HFFc6 (cell line): ENCODE measurements around the gene TLX2. TPM values are rescaled to one million over a fixed set of nuclear protein-coding genes. Genes with fewer than 3 reads are reported as not detected.

Experiments
- DNase-seq: peaks from one replicate; pipeline ENCODE4 v3.0.0-alpha.2; 2018
- H3K27ac Mint-ChIP-seq: 2 replicates; pipeline ENCODE4 v1.8.0; 2020; ENCODE audit warnings: mild to moderate bottlenecking, mixed read lengths
- H3K27me3 Mint-ChIP-seq: 2 replicates; pipeline ENCODE4 v1.8.0; 2021; ENCODE audit warnings: mild to moderate bottlenecking, moderate library complexity, mixed read lengths; ENCODE audit not compliant: insufficient read depth
- H3K36me3 Mint-ChIP-seq: 2 replicates; pipeline ENCODE4 v1.8.0; 2021; ENCODE audit warnings: low read depth, mixed read lengths
- H3K4me1 Mint-ChIP-seq: 2 replicates; pipeline ENCODE4 v1.8.0; 2020; ENCODE audit warnings: low read depth, mixed read lengths
- H3K4me3 Mint-ChIP-seq: 2 replicates; pipeline ENCODE4 v1.8.0; 2020; ENCODE audit warnings: mild to moderate bottlenecking, moderate library complexity, mixed read lengths
- H3K9me3 Mint-ChIP-seq: 2 replicates; pipeline ENCODE4 v1.8.0; 2020; ENCODE audit warnings: mild to moderate bottlenecking, mixed read lengths
- CTCF ChIP-seq: fragments of 200-600 bp; sonication (generic); IDR thresholded peaks from 2 replicates; pipeline ENCODE4 v1.5.0; 2021; ENCODE audit warnings: antibody characterized with exemption, mild to moderate bottlenecking
- total RNA-seq, 6 experiments: library from RNA; stranded (reverse); fragmentation: NEBNext Ultra II Directional; extraction: Animal tissue kit (Norgen Biotek cat#: 25700); gene quantifications; 2 replicates in 1 of 6; 3 replicates in 5 of 6; pipeline ENCODE4 v1.2.3, GENCODE V29; 2021

Gene TLX2
- total RNA-seq, 6 experiments from 2014 or later = 0.17 to 0.31 (median 0.21) TPM

GRCh38 chr2:74495440-74495839 lies 18.8 kb upstream of the TLX2 start:
- no peak for TF ChIP-seq CTCF
- no peak overlapping the region for H3K4me3 Mint-ChIP-seq

GRCh38 chr2:74496997-74497776 lies 17.1 kb upstream of the TLX2 start:
- no peaks in the 10 kb centered on the region for H3K9me3 Mint-ChIP-seq
- H3K27ac Mint-ChIP-seq = no peak overlapping the region
- no peak for DNase-seq
- H3K4me1 Mint-ChIP-seq = peaks cover 27% of the 10 kb centered on the region
- TF ChIP-seq CTCF = no peak
- peaks cover 16% of the 10 kb centered on the region for H3K36me3 Mint-ChIP-seq
- H3K27me3 Mint-ChIP-seq = peaks cover 17% of the 10 kb centered on the region
- no peak overlapping the region for H3K4me3 Mint-ChIP-seq

More at GRCh38 chr2:74495440-74495839, 18.8 kb upstream of the TLX2 start:
- Mint-ChIP-seq H3K27me3 (peaks cover 11% of the 10 kb centered on the region), H3K27ac (no peak overlapping the region), H3K9me3 (no peaks in the 10 kb centered on the region), H3K36me3 (peaks cover 30% of the 10 kb centered on the region), H3K4me1 (peaks cover 27% of the 10 kb centered on the region)
- DNase-seq = no peak

- peaks cover 13% of the 10 kb centered on the region for H3K36me3 Mint-ChIP-seq
- no peaks in the 10 kb centered on the region for H3K9me3 Mint-ChIP-seq
- TF ChIP-seq CTCF = no peak
- no peak overlapping the region for H3K27ac Mint-ChIP-seq
- no peak for DNase-seq
- H3K4me3 Mint-ChIP-seq = peak overlapping the region; percentile 88
- H3K27me3 Mint-ChIP-seq = peaks cover 17% of the 10 kb centered on the region
- peaks cover 31% of the 10 kb centered on the region for H3K4me1 Mint-ChIP-seq
Measured at GRCh38 chr2:74497777-74498499, 16.3 kb upstream of the TLX2 start.

- Mint-ChIP-seq H3K27me3 (peaks cover 19% of the 10 kb centered on the region), H3K9me3 (no peaks in the 10 kb centered on the region), H3K4me3 (peak overlapping the region; percentile 88), H3K36me3 (peaks cover 8% of the 10 kb centered on the region), H3K4me1 (peaks cover 30% of the 10 kb centered on the region), H3K27ac (0 out of 2 replicates have a peak overlapping the region, but pooled peaks have one; percentile 37)
- no peak for DNase-seq
- no peak for TF ChIP-seq CTCF
Measured at GRCh38 chr2:74498500-74499266, 15.6 kb upstream of the TLX2 start.

GRCh38 chr2:74499267-74499939 lies 14.8 kb upstream of the TLX2 start, which contains the start of gene LBX2:
Gene LBX2, minus strand, starts transcription at chr2:74499603. Its CDS starts 66 bp downstream, at chr2:74499537.
- Mint-ChIP-seq H3K27me3 (peaks cover 19% of the 10 kb centered on the region), H3K4me3 (peak within 1 kb of the TSS; percentile 88), H3K36me3 (peaks cover 6% of the 10 kb centered on the region), H3K27ac (0 out of 2 replicates have a peak within 1 kb of the TSS, but pooled peaks have one; percentile 37), H3K9me3 (no peaks in the 10 kb centered on the region), H3K4me1 (peaks cover 31% of the 10 kb centered on the region)
- DNase-seq = no peak
- no peak for TF ChIP-seq CTCF
